ENCODE results near the gene ANK2. TPM values are rescaled to one million over a fixed set of nuclear protein-coding genes. Genes with fewer than 3 reads are reported as not detected.
"Not testable (repeated sequence)": the region's sequence is repeated elsewhere in the genome, so short reads cannot be mapped to it uniquely, and the experiment has no call there.

The ANK2 gene
- total RNA-seq, 3 donors from 2014 or later, result 7.6 to 69.3 (median 21.0) TPM

GRCh38 chr4:113236916-113237315 lies 187.5 kb downstream of the ANK2 start:
- Histone ChIP-seq H3K9me3 (no peaks in the 10 kb centered on the region), H3K36me3 (ENCODE audit: low read depth) (no peaks in the 10 kb centered on the region), H3K4me1 (ENCODE audit: low read depth) (no peaks in the 10 kb centered on the region), H3K4me3 (no peak overlapping the region)
- intact Hi-C loops (cut with DNase I, micrococcal nuclease), result no loop called here
- no peak for TF ChIP-seq CTCF (IDR thresholded peaks at IDR 0.05)
- ATAC-seq (no peak), DNase-seq (no peak)

- H3K4me3 ChIP-seq, result no peak overlapping the region
- no peak for ATAC-seq
- intact Hi-C loops (cut with DNase I, micrococcal nuclease), result no loop called here
- DNase-seq, result no peak
- no peak for TF ChIP-seq CTCF (IDR thresholded peaks at IDR 0.05)
- no peaks in the 10 kb centered on the region for H3K36me3 ChIP-seq (ENCODE audit: low read depth)
- no peaks in the 10 kb centered on the region for H3K4me1 ChIP-seq (ENCODE audit: low read depth)
- no peaks in the 10 kb centered on the region for H3K9me3 ChIP-seq
These were observed 193.9 kb downstream of the ANK2 start for GRCh38 chr4:113243312-113243711.

- H3K4me3 ChIP-seq; intact Hi-C loops (cut with DNase I, micrococcal nuclease); ATAC-seq; H3K36me3 ChIP-seq (ENCODE audit: low read depth); H3K9me3 ChIP-seq; H3K4me1 ChIP-seq (ENCODE audit: low read depth); DNase-seq: not testable (repeated sequence)
These were observed 195.3 kb downstream of the ANK2 start for GRCh38 chr4:113244747-113245146.

- ATAC-seq, result no peak
- intact Hi-C loops (cut with DNase I, micrococcal nuclease), result no loop called here
These were observed 198.9 kb downstream of the ANK2 start for GRCh38 chr4:113248320-113248719.

GRCh38 chr4:113255628-113256027 lies 206.2 kb downstream of the ANK2 start:
- TF ChIP-seq CTCF (IDR thresholded peaks at IDR 0.05), result no peak
- Histone ChIP-seq H3K4me3 (no peak overlapping the region), H3K36me3 (ENCODE audit: low read depth) (no peaks in the 10 kb centered on the region), H3K9me3 (no peaks in the 10 kb centered on the region), H3K4me1 (ENCODE audit: low read depth) (no peaks in the 10 kb centered on the region)
- no peak for ATAC-seq
- DNase-seq, result no peak
- intact Hi-C loops (cut with DNase I, micrococcal nuclease), result no loop called here

More at GRCh38 chr4:113248320-113248719, 198.9 kb downstream of the ANK2 start:
- Histone ChIP-seq H3K4me1 (ENCODE audit: low read depth) (no peaks in the 10 kb centered on the region), H3K9me3 (no peaks in the 10 kb centered on the region), H3K4me3 (no peak overlapping the region), H3K36me3 (ENCODE audit: low read depth) (no peaks in the 10 kb centered on the region)
- no peak for DNase-seq
- TF ChIP-seq CTCF (IDR thresholded peaks at IDR 0.05), result no peak

- Histone ChIP-seq H3K36me3 (ENCODE audit: low read depth) (no peaks in the 10 kb centered on the region), H3K4me1 (ENCODE audit: low read depth) (no peaks in the 10 kb centered on the region), H3K4me3 (no peak overlapping the region), H3K9me3 (no peaks in the 10 kb centered on the region)
- ATAC-seq, result no peak
- intact Hi-C loops (cut with DNase I, micrococcal nuclease), result no loop called here
- no peak for DNase-seq
- TF ChIP-seq CTCF (IDR thresholded peaks at IDR 0.05), result no peak
These were observed 207.5 kb downstream of the ANK2 start for GRCh38 chr4:113256946-113257345.

Data from mucosa of descending colon (tissue), 3 donors.